ENCODE measurements around the gene LRRC32. TPM values are rescaled to one million over a fixed set of nuclear protein-coding genes. Genes with fewer than 3 reads are reported as not detected.

Gene LRRC32
- total and polyA plus RNA-seq, 10 of the 15 experiments (the other 5 are each of a cell fraction or from before 2014, with no cell fraction given): 0.56 to 20.8 (median 7.4) TPM

DNA sequence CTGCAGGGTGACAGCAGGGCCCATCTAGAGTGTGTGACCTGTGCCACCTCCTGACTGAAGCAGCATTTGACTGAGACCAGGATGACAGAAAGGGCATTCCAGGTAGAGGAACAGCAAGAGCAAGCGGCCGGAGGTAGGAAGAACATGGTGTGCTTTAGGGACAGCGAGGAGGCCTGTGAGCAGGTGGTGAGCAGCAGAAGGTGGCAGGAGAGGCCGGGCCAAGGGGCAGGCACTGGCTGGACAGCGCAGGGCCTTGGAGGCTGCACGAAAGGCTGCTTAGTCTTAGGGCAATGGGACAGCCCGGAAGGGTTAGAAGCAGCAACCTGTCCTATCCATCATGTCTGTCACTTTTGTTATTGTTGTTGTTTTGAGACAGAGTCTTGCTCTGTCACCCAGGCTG is 17.6 kb upstream of the LRRC32 start:
- Histone ChIP-seq H3K4me2 (ENCODE audit: control insufficient read depth, insufficient read depth) (no peak overlapping the region), H3K27me3 (replicated peaks in 1 of 2; ENCODE audit: control insufficient read depth in 2 of 2, insufficient read depth in 2 of 2, low read length in 1 of 2) (peaks cover 0 to 9% of the 10 kb centered on the region in 2 experiments; a peak in 1 of 4 replicates), H3K27ac (ENCODE audit: control insufficient read depth, insufficient read depth) (no peak overlapping the region), H3K79me2 (ENCODE audit: control insufficient read depth, insufficient read depth, low read length) (no peaks in the 10 kb centered on the region), H2AFZ (ENCODE audit: control insufficient read depth, low read depth, low read length) (no peak overlapping the region), H3K9me3 (replicated peaks; ENCODE audit: control insufficient read depth, insufficient read depth, low read length) (no peaks in the 10 kb centered on the region; the same call in 2 of the 3 replicates), H4K20me1 (ENCODE audit: control insufficient read depth, insufficient read depth) (no peaks in the 10 kb centered on the region), H3K4me3 (no peak overlapping the region), H3K9ac (ENCODE audit: control insufficient read depth, insufficient read depth, low read length) (no peak overlapping the region), H3K36me3 (ENCODE audit: control insufficient read depth in 2 of 2, insufficient read depth in 2 of 2, low read length in 1 of 2) (no peaks in the 10 kb centered on the region), H3K4me1 (ENCODE audit: control insufficient read depth, insufficient read depth, low read length) (peaks cover 14% of the 10 kb centered on the region)
- no peak for FAIRE-seq
- ChIA-PET SMC1A (ENCODE audit: uncharacterized antibody, unreplicated experiment) (interaction anchor here (0.5 kb wide), 1 partner anchor 116 kb away, joined by 5 read pairs; no protein-coding TSS in a partner anchor), RAD21 (ENCODE audit: unreplicated experiment) (no interaction called here), POLR2A (no interaction called here), CTCF (interaction anchor here (1.1 kb wide), 1 partner anchor 76 kb away, joined by 3 read pairs; no protein-coding TSS in a partner anchor)
- intact Hi-C loops (cut with micrococcal nuclease; ENCODE audit: unreplicated experiment) (no loop called here), in situ Hi-C loops (cut with MboI) (no loop called here)
- no TSS peak for BruUV-seq (replicated peaks)
- no peak for DNase-seq (ENCODE audit: low read depth, low spot score)
- WGBS (ENCODE audit: insufficient coverage, insufficient replicate concordance, low lambda C conversion rate, missing lambda C conversion rate): 58% methylated on average over 7 of the region's 7 CpGs
- no peak for TF ChIP-seq NR2F1 (conservative IDR thresholded peaks at IDR 0.05)
- no peak for TF ChIP-seq YBX1 (IDR thresholded peaks at IDR 0.05)
- no peak for TF ChIP-seq TCF3 (IDR thresholded peaks at IDR 0.05; ENCODE audit: borderline replicate concordance, insufficient read depth, low read depth, low read length)
- no peak for TF ChIP-seq SPI1 (IDR thresholded peaks at IDR 0.05; ENCODE audit: borderline replicate concordance, insufficient read depth, low read depth, low read length)
- TF ChIP-seq, protein P1, sequence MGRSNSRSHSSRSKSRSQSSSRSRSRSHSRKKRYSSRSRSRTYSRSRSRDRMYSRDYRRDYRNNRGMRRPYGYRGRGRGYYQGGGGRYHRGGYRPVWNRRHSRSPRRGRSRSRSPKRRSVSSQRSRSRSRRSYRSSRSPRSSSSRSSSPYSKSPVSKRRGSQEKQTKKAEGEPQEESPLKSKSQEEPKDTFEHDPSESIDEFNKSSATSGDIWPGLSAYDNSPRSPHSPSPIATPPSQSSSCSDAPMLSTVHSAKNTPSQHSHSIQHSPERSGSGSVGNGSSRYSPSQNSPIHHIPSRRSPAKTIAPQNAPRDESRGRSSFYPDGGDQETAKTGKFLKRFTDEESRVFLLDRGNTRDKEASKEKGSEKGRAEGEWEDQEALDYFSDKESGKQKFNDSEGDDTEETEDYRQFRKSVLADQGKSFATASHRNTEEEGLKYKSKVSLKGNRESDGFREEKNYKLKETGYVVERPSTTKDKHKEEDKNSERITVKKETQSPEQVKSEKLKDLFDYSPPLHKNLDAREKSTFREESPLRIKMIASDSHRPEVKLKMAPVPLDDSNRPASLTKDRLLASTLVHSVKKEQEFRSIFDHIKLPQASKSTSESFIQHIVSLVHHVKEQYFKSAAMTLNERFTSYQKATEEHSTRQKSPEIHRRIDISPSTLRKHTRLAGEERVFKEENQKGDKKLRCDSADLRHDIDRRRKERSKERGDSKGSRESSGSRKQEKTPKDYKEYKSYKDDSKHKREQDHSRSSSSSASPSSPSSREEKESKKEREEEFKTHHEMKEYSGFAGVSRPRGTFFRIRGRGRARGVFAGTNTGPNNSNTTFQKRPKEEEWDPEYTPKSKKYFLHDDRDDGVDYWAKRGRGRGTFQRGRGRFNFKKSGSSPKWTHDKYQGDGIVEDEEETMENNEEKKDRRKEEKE (IDR thresholded peaks at IDR 0.05): no peak
- TF ChIP-seq, protein P2, sequence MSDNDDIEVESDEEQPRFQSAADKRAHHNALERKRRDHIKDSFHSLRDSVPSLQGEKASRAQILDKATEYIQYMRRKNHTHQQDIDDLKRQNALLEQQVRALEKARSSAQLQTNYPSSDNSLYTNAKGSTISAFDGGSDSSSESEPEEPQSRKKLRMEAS (IDR thresholded peaks at IDR 0.05; ENCODE audit: low read depth, low read length): no peak
- TF ChIP-seq SIN3A (IDR thresholded peaks at IDR 0.05; ENCODE audit: low read depth, low read length): no peak
- no peak for TF ChIP-seq BMI1 (IDR thresholded peaks at IDR 0.05; ENCODE audit: borderline replicate concordance)
- TF ChIP-seq NR2C1 (IDR thresholded peaks at IDR 0.05): no peak
- TF ChIP-seq EGR1 (IDR thresholded peaks at IDR 0.05; ENCODE audit: borderline replicate concordance in 1 of 2, low read depth in 2 of 2, low read length in 2 of 2): no peak
- no peak for ATAC-seq
